ENCODE measurements around the gene SMYD1.

Gene SMYD1

DNA sequence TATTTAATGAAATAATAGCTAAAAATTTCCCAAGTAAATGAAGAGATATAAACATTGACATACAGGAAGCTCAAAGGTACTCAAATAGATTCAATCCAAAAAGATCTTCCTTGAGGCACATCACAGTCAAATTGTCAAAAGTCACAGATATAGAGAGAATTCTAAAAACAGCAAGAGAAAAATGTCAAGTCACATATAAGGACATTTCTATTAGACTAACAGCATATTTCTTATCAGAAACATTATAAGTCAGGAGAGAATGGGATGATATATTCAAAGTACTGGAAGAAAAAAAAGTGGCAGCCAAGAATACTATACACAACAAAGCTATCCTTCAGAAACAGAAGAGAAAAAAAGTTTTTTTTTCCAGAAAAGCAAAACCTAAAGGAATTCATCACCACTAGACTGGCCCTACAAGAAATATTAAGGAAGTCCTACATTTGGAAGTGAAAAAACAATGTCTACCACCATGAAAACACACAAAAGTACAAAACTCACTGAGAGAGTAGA, 81.4 kb downstream of the SMYD1 start:
- no peak for DNase-seq

DNA sequence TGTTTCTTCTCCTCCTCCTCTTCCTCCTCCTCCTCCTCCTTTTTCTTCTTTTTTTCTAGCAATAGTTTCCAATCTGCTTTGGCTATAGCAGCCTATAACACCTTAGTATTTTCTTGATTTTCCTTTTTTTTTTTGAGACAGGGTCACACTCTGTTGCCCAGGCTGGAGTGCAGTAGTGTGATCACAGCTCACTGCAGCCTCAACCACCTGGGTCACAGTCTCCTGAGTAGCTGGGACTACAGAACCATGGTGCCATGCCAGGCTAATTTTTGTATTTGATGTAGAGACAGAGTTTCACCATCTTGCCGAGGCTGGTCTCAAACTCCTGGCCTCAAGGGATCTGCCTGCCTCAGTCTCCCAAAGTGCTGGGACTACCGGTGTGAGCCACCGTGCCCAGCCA, 91.9 kb downstream of the SMYD1 start:
- no peak for DNase-seq

DNA sequence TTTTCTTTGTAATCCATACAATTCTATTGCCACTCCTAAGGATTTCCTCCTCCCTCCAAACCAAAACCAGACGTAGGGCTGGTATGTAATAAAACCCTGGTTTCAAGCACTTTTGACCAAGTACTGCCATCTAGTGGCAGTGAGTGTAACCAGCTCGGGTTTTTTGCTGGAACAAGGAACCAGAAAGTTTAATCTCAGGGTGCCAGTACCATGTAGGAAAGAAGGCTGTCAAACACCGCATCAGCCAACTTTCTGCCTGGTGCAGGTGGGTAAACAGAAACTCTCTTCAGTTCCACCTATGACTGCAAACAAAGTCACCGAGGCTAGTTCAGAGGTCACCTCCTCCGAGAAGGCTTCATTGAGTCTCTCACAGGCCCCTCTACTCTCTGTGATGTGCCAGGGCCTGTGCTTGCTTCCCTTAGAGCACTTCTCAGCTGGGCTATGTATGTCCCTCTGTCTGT, 92.4 kb downstream of the SMYD1 start:
- peak; percentile 81 for DNase-seq

DNA sequence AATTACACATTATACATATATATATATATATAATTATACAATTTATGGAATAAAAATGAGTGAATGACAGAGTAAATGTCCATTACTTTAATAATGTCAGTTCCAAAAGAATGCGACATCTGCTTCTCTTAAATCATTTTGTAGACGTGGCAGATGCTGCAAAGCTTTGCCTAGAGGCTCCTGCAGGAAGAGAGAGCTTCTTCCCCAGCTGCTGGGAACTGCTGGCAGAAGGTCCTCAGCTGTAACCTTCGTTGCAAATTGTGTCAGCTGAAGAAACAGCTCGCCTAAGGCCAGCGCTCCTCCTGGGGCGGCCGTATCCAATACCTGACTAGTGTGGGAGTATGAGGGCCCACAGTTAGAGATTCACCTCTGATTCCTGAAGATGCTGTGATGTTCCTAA, 92.9 kb downstream of the SMYD1 start:
- no peak for DNase-seq

DNA sequence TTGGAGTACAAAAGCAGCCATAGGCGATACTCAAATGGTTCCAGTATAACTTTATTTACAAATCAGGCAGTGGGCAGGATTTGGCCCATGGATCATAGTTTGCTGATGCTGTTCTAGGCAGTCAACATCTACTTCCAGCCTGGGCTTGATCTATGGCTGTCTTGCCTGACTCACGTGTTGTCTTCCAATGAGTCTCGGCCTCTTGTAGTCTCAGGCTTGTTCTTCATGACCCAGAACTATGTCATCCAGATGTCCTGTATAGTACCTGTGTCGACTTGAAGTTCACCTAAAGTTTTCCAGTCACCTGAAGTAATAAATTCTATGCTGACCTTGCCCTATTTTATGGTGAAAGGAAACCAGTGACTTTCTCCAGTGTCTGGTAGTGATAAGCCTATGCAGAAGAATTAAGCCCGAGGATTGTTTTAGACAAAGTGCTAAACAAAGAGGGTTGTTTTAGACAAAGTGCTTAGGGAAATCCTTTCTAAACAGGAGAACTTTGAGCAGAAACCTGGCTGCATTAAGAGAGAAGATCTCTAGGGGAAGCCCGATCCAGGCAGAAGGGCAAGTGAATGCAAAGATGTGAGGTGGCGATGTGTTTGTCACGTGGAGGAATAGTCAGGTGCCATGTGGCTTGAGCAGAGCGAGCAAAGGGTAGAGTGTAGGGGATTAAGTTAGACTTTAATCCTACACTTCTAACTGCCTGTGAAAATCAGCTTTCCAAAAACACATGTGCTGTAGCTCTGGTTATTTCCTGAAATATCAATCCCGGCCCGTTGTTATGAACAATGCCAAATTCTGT, 94.0 kb downstream of the SMYD1 start:
- no peak for DNase-seq
